H54 (cell line): ENCODE results near the gene LIMA1.
A peak's percentile ranks its signal among the peaks of the same experiment; 100 is the strongest.
"Not testable (repeated sequence)": the region's sequence is repeated elsewhere in the genome, so short reads cannot be mapped to it uniquely, and the experiment has no call there.

ENCODE experiments used
- DNase-seq: peaks from one replicate; pipeline ENCODE4 v3.0.0; 2011; ENCODE audit warnings: low spot score, mixed read lengths; ENCODE audit not compliant: insufficient read length
- FAIRE-seq: peaks from 3 replicates; lab custom pipeline; 2011; peaks lifted over from hg19 to GRCh38; lab: Jason Lieb, UNC
- POLR2A ChIP-seq: IDR thresholded peaks from 2 replicates; pipeline ENCODE4 v1.6.1; 2011; ENCODE audit warnings: low read depth, mild to moderate bottlenecking, low read length

The LIMA1 gene

GRCh38 chr12:50309950-50310349 lies 26.6 kb upstream of the LIMA1 start:
- no peak for TF ChIP-seq POLR2A
- FAIRE-seq (no peak), DNase-seq (no peak)

- no peak for TF ChIP-seq POLR2A
- FAIRE-seq (peak; percentile 82), DNase-seq (peak; percentile 47)
Observed at GRCh38 chr12:50302686-50303085, 19.4 kb upstream of the LIMA1 start.

- peak; percentile 88 for FAIRE-seq
- no peak for DNase-seq
- TF ChIP-seq POLR2A: no peak
Observed at GRCh38 chr12:50297996-50298395, 14.7 kb upstream of the LIMA1 start.

- DNase-seq (no peak), FAIRE-seq (no peak)
- TF ChIP-seq POLR2A: no peak
Observed at GRCh38 chr12:50297027-50297426, 13.7 kb upstream of the LIMA1 start.

GRCh38 chr12:50296554-50296953 lies 13.2 kb upstream of the LIMA1 start:
- no peak for DNase-seq
- FAIRE-seq: no peak
- no peak for TF ChIP-seq POLR2A

GRCh38 chr12:50291377-50291776 lies 8.1 kb upstream of the LIMA1 start:
- TF ChIP-seq POLR2A: no peak
- DNase-seq: no peak
- FAIRE-seq: no peak

GRCh38 chr12:50290692-50291091 lies 7.4 kb upstream of the LIMA1 start:
- not testable (repeated sequence) for FAIRE-seq, DNase-seq

- FAIRE-seq (no peak), DNase-seq (no peak)
- no peak for TF ChIP-seq POLR2A
Observed at GRCh38 chr12:50287271-50287670, 4.0 kb upstream of the LIMA1 start.

- FAIRE-seq (no peak), DNase-seq (no peak)
- TF ChIP-seq POLR2A: no peak
Observed at GRCh38 chr12:50285253-50285652, 1.9 kb upstream of the LIMA1 start.

DNA sequence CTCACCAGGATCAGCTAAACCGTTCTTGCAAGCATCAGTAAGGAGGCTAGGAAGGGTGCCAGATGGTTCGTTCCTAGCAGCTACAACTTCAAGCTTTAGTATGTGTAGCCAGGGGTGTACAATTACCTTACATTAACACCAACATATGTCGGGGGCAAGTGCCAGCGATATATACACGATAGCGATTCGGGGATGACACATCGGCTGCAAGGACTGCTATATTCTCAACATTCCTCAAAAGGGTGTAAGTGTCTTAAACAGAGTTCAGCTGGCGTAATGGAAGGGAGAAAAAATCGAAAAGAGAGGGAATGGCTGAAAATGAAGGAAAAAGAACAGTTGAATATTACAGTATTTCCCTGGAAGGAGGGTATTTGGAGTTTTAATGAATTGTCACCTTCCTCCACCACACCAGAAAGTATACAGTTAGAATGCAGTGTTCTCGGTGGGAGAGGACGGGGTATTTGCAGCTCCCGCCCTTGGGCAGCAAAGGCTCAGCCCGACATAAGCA lies 545 bp downstream of the LIMA1 start:
- no peak for TF ChIP-seq POLR2A
- peak; percentile 42 for DNase-seq
- peak; percentile 23 for FAIRE-seq

DNA sequence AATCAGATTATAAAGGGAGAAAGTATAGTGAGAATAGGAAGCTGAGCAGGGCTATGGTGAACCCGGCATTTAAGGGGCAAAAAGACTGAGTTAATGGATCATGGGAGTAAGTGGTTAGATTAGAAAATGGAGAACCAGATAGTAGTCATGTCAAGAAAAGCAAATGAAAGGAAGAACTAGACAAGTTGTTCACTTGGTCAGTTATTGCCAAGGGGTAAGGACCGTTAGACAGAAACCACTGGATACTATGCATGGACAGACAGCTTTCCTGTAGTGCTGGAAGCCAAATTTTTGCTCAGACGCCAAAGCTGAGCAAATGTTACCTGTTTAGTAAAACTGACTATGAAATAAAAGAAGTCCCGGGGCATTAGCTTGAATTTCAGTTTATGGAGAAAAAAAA lies 3.8 kb downstream of the LIMA1 start:
- FAIRE-seq: no peak
- no peak for TF ChIP-seq POLR2A

DNA sequence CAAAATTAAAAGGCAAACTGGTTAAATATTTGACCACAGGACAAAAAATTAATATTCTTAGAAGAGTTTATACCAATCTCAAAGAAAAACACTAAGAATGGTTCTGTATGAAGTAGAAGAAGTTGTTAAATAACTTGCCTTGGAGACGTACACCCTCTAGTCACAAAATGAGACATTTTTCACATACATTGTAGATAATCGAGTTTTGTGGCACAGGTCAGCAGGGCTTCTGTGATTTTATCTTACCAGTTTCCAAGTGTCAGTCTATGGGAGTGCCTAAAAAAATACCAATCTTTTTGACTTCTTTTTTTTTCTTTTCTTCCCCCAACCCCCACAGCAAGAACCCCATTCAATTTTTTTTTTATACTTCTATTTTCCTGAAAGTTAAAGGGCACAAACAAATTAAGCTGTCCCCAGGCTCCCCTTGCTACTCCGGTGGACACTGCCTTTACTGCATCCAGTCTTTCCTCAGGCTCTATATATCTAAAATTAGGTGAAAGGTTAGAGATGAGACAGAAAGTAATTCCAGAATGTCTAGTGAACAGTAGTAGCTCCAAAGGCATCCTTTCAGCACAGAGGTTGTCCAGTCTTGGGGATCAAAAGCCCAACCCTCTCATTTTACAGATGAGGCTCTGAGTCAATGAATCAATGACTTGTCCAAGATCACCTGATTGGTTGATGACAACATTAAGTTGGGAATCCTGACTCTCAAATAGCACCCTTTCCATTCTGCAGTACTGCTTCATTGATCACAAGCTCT lies 6.2 kb downstream of the LIMA1 start:
- FAIRE-seq (peak; percentile 55), DNase-seq (no peak)
- no peak for TF ChIP-seq POLR2A

More for the DNA sequence above, 3.8 kb downstream of the LIMA1 start:
- DNase-seq: no peak

- no peak for TF ChIP-seq POLR2A
- FAIRE-seq (no peak), DNase-seq (no peak)
Observed at GRCh38 chr12:50276068-50276467, 7.3 kb downstream of the LIMA1 start.

- TF ChIP-seq POLR2A: no peak
- DNase-seq (no peak), FAIRE-seq (peak; percentile 70)
Observed at GRCh38 chr12:50275556-50275955, 7.8 kb downstream of the LIMA1 start.

- not testable (repeated sequence) for DNase-seq, FAIRE-seq
Observed at GRCh38 chr12:50275127-50275526, 8.2 kb downstream of the LIMA1 start.
